WI38 (cell line): ENCODE data around the gene RNF6.

Experiments used
- H3K4me3 ChIP-seq: 2 replicates; pipeline ENCODE4 v1.5.1; 2011; ENCODE audit warnings: low read depth, mild to moderate bottlenecking, control low read depth, low read length
- TF ChIP-seq, protein P1 (sequence below): IDR thresholded peaks from 2 replicates; pipeline ENCODE4 v1.5.1; 2012; ENCODE audit warnings: low read depth, mild to moderate bottlenecking, control low read depth, low read length

The RNF6 gene

DNA sequence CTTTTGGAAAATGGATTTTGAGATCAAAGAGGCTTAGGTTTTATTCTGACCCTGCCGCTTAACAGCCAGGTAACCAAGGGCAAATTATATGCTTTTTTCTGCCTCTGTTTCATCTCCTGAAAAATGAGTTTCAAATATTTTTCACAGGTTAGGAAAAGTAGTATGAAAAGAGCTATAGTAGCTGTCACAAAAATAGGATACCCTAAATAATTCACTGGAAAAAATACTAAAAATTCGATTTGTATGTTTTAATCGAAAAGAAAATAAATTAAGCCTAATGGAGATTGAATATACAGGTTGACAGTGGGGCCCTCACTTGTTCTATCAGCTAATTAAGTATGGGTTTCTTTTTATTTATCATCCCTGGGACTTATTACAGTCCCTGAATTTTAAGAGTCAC is 58.3 kb downstream of the RNF6 start:
- no peak overlapping the region for H3K4me3 ChIP-seq
- TF ChIP-seq, protein P1, sequence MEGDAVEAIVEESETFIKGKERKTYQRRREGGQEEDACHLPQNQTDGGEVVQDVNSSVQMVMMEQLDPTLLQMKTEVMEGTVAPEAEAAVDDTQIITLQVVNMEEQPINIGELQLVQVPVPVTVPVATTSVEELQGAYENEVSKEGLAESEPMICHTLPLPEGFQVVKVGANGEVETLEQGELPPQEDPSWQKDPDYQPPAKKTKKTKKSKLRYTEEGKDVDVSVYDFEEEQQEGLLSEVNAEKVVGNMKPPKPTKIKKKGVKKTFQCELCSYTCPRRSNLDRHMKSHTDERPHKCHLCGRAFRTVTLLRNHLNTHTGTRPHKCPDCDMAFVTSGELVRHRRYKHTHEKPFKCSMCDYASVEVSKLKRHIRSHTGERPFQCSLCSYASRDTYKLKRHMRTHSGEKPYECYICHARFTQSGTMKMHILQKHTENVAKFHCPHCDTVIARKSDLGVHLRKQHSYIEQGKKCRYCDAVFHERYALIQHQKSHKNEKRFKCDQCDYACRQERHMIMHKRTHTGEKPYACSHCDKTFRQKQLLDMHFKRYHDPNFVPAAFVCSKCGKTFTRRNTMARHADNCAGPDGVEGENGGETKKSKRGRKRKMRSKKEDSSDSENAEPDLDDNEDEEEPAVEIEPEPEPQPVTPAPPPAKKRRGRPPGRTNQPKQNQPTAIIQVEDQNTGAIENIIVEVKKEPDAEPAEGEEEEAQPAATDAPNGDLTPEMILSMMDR: no peak
